Mesendoderm (in vitro differentiated cells): ENCODE measurements around the gene TUBA3E.
"Not testable (repeated sequence)": the region's sequence is repeated elsewhere in the genome, so short reads cannot be mapped to it uniquely, and the experiment has no call there.

Experiments
- DNase-seq: peaks from one replicate; pipeline ENCODE4 v3.0.0; 2013
- H2AK5ac ChIP-seq: 2 replicates; pipeline ENCODE4 v1.6.1; 2013; ENCODE audit warnings: low read length, inconsistent platforms
- H2BK120ac ChIP-seq: 2 replicates; pipeline ENCODE4 v1.6.1; 2013; ENCODE audit warnings: low read depth, mild to moderate bottlenecking, low read length, moderate library complexity, mixed read lengths
- H2BK15ac ChIP-seq: replicated peaks from 2 replicates; pipeline ENCODE4 v1.6.1; 2013; ENCODE audit warnings: low read depth, mild to moderate bottlenecking, moderate library complexity
- H2BK5ac ChIP-seq: 2 replicates; pipeline ENCODE4 v1.6.1; 2013; ENCODE audit warnings: low read length, inconsistent platforms
- H3K18ac ChIP-seq: 2 replicates; pipeline ENCODE4 v1.6.1; 2013; ENCODE audit warnings: mild to moderate bottlenecking, low read length, mixed read lengths
- H3K23ac ChIP-seq: one replicate; pipeline ENCODE4 v1.6.1; 2013; ENCODE audit warnings: low read length
- H3K27ac ChIP-seq: 2 replicates; pipeline ENCODE4 v1.5.1; 2013; ENCODE audit warnings: low read depth, mild to moderate bottlenecking, inconsistent platforms, low read length, moderate library complexity
- H3K27me3 ChIP-seq: 2 replicates; pipeline ENCODE4 v1.6.1; 2013; ENCODE audit warnings: low read length, control low read depth, mild to moderate bottlenecking, inconsistent platforms; ENCODE audit not compliant: insufficient read depth, poor library complexity
- H3K36me3 ChIP-seq: 2 replicates; pipeline ENCODE4 v1.6.1; 2013; ENCODE audit warnings: low read length, inconsistent platforms; ENCODE audit not compliant: control insufficient read depth, insufficient read depth
- H3K4ac ChIP-seq: one replicate; pipeline ENCODE4 v1.6.1; 2013; ENCODE audit warnings: low read depth, mild to moderate bottlenecking, low read length, moderate library complexity
- H3K4me1 ChIP-seq: 2 replicates; pipeline ENCODE4 v1.6.1; 2013; ENCODE audit warnings: low read depth, low read length, inconsistent platforms; ENCODE audit not compliant: control insufficient read depth
- H3K4me2 ChIP-seq: 2 replicates; pipeline ENCODE4 v1.6.1; 2013; ENCODE audit warnings: low read length
- H3K4me3 ChIP-seq: 2 replicates; pipeline ENCODE4 v1.5.1; 2013; ENCODE audit warnings: mild to moderate bottlenecking, low read length
- H3K56ac ChIP-seq: one replicate; pipeline ENCODE4 v1.6.1; 2013; ENCODE audit warnings: low read length
- H3K79me1 ChIP-seq: 2 replicates; pipeline ENCODE4 v1.6.1; 2013; ENCODE audit warnings: low read length, inconsistent platforms
- H3K79me2 ChIP-seq: 2 replicates; pipeline ENCODE4 v1.6.1; 2013; ENCODE audit warnings: mild to moderate bottlenecking, low read length; ENCODE audit not compliant: control insufficient read depth, insufficient read depth
- H3K9ac ChIP-seq: 2 replicates; pipeline ENCODE4 v1.6.1; 2013; ENCODE audit warnings: low read length, inconsistent platforms
- H4K5ac ChIP-seq: one replicate; pipeline ENCODE4 v1.6.1; 2013; ENCODE audit warnings: low read length
- H4K8ac ChIP-seq: one replicate; pipeline ENCODE4 v1.6.1; 2013; ENCODE audit warnings: low read depth, mild to moderate bottlenecking, control low read depth, low read length, moderate library complexity
- WGBS: extraction: QIAGEN DNeasy Blood & Tissue Kit; methylation state at CpG from one replicate; pipeline ENCODE4 v1.1.7; 2013; ENCODE audit warnings: low lambda C conversion rate, missing lambda C conversion rate; ENCODE audit not compliant: insufficient coverage; ENCODE audit errors: extremely low coverage; 5-methylcytosine and 5-hydroxymethylcytosine counted together

TUBA3E gene

DNA sequence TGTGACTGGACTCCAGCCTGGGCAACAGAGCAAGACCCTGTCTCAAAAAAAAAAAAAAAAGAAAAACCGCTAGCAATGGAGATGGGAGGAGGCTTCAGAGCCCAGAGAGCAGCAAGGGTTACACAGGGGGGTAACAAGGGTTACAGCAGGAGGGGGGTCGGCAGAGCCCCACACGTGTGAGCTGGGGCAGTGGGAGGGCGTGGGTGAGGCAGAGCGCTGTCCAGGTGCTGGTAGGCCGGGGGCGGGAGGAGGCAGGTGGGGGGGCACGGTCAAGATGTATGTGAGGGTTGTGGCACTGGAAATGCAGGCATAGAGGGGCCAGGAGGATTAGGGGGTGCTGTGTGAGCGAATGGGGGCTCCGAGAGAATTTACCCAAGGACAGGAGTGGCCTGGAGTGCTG, 12.8 kb downstream of the TUBA3E start:
- H3K9ac ChIP-seq: no peak overlapping the region
- H2AK5ac ChIP-seq: no peak overlapping the region
- H2BK15ac ChIP-seq: no peak overlapping the region
- no peaks in the 10 kb centered on the region for H3K4me1 ChIP-seq
- no peak overlapping the region for H3K23ac ChIP-seq
- H3K27ac ChIP-seq: no peak overlapping the region
- H3K4ac ChIP-seq: no peak overlapping the region
- no peak overlapping the region for H4K5ac ChIP-seq
- H2BK120ac ChIP-seq: no peak overlapping the region
- no peak overlapping the region for H3K18ac ChIP-seq
- no peaks in the 10 kb centered on the region for H3K36me3 ChIP-seq
- H3K4me2 ChIP-seq: no peak overlapping the region
- no peak for DNase-seq
- no peak overlapping the region for H3K56ac ChIP-seq
- WGBS: no CpG with 5 or more reads among the region's 10 CpGs
- no peak overlapping the region for H3K4me3 ChIP-seq
- H3K79me1 ChIP-seq: peaks cover 5% of the 10 kb centered on the region
- no peak overlapping the region for H2BK5ac ChIP-seq
- H3K79me2 ChIP-seq: peaks cover 13% of the 10 kb centered on the region
- H3K27me3 ChIP-seq: no peaks in the 10 kb centered on the region
- H4K8ac ChIP-seq: no peak overlapping the region

GRCh38 chr2:130183512-130184373, 14.5 kb downstream of the TUBA3E start:
- H3K27me3 ChIP-seq: no peaks in the 10 kb centered on the region
- no peak overlapping the region for H3K27ac ChIP-seq
- H3K4me3 ChIP-seq: no peak overlapping the region
- no peak overlapping the region for H3K4ac ChIP-seq
- WGBS: no CpG with 5 or more reads among the region's 26 CpGs
- no peak overlapping the region for H2BK120ac ChIP-seq
- peaks cover 28% of the 10 kb centered on the region for H3K79me2 ChIP-seq
- H3K4me2 ChIP-seq: no peak overlapping the region
- H2BK15ac ChIP-seq: no peak overlapping the region
- no peak overlapping the region for H3K23ac ChIP-seq
- H3K4me1 ChIP-seq: no peaks in the 10 kb centered on the region
- no peak overlapping the region for H2AK5ac ChIP-seq
- H3K18ac ChIP-seq: no peak overlapping the region
- no peak overlapping the region for H4K8ac ChIP-seq
- no peaks in the 10 kb centered on the region for H3K36me3 ChIP-seq
- peak; percentile 73 for DNase-seq
- peak overlapping the region; percentile 25 for H3K9ac ChIP-seq
- no peak overlapping the region for H4K5ac ChIP-seq
- H3K79me1 ChIP-seq: peaks cover 5% of the 10 kb centered on the region
- H3K56ac ChIP-seq: peak overlapping the region; percentile 44
- no peak overlapping the region for H2BK5ac ChIP-seq

- H3K4ac ChIP-seq: peak overlapping the region; percentile 62
- H3K4me1 ChIP-seq, H2BK120ac ChIP-seq, H3K36me3 ChIP-seq, H3K27ac ChIP-seq, H3K27me3 ChIP-seq, H3K18ac ChIP-seq, H3K79me1 ChIP-seq, DNase-seq, H4K5ac ChIP-seq, H2BK15ac ChIP-seq, H2AK5ac ChIP-seq, H2BK5ac ChIP-seq, H4K8ac ChIP-seq, H3K23ac ChIP-seq: not testable (repeated sequence)
- H3K56ac ChIP-seq: peak overlapping the region; percentile 84
- peaks cover 34% of the 10 kb centered on the region for H3K79me2 ChIP-seq
- peak overlapping the region; percentile 80 for H3K9ac ChIP-seq
- WGBS: no CpG with 5 or more reads among the region's 23 CpGs
- peak overlapping the region; percentile 56 for H3K4me2 ChIP-seq
- peak overlapping the region; percentile 27 for H3K4me3 ChIP-seq
These were observed 15.3 kb downstream of the TUBA3E start for GRCh38 chr2:130182826-130183511.

- H4K5ac ChIP-seq, H3K79me1 ChIP-seq, H3K4me1 ChIP-seq, H4K8ac ChIP-seq, H2AK5ac ChIP-seq, H3K27me3 ChIP-seq, H3K36me3 ChIP-seq, H2BK15ac ChIP-seq: not testable (repeated sequence)
- Histone ChIP-seq H3K79me2 (peaks cover 43% of the 10 kb centered on the region), H3K4ac (peak within 1 kb of the TSS; percentile 90), H3K9ac (peak within 1 kb of the TSS; percentile 90), H3K27ac (peak within 1 kb of the TSS; percentile 70), H3K4me2 (peak within 1 kb of the TSS; percentile 74), H2BK5ac (peak within 1 kb of the TSS; percentile 73), H3K4me3 (peak within 1 kb of the TSS; percentile 71), H3K23ac (peak within 1 kb of the TSS; percentile 83), H3K18ac (peak within 1 kb of the TSS; percentile 94), H3K56ac (peak within 1 kb of the TSS; percentile 93), H2BK120ac (peak within 1 kb of the TSS; percentile 69)
- WGBS: no CpG with 5 or more reads among the region's 86 CpGs
- peak; percentile 89 for DNase-seq
These were observed 16.2 kb downstream of the TUBA3E start, which contains the start of gene MZT2B for GRCh38 chr2:130181880-130182682. MZT2B (plus strand) TSS chr2:130182262; CDS start chr2:130182283, 21 bp downstream.

DNA sequence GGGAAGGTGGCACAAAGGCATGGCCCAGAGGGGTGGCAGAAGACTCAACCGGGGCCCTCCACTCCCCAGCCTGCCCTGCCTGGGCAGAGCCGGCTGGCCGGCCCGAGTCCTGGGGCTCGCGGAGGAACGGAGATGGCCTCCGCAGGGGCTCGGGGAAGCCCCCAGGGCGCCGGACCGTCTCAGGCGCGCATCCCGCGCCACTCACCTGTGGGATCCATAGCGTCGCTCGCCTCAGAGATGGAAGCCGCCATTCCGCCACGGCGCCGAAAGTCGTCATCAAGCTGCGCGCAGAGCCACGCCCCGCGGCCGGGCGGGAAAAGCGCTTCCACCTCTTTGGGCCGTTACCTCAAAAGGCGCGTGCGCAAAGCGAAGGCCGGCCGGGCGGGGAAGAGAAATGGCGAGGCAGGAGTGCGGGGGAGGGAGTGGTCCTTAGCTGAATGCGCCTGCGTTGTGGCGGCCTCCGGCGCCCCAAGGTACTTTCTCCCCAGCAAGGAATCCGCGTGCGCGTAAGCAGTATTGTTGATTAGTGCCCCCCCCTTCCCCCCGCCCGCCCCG, 16.8 kb downstream of the TUBA3E start, which contains the start of gene SMPD4:
TSS of gene SMPD4 (minus strand) at position 278 of the 555 bp plus-strand sequence. CDS start 5,010 bp downstream, outside the sequence.
- peak within 1 kb of the TSS; percentile 69 for H2BK120ac ChIP-seq
- no peaks in the 10 kb centered on the region for H3K36me3 ChIP-seq
- H4K5ac ChIP-seq: no peak within 1 kb of the TSS
- H2BK15ac ChIP-seq: no peak within 1 kb of the TSS
- H3K9ac ChIP-seq: peak within 1 kb of the TSS; percentile 90
- no peaks in the 10 kb centered on the region for H3K27me3 ChIP-seq
- peak within 1 kb of the TSS; percentile 90 for H3K4ac ChIP-seq
- peak within 1 kb of the TSS; percentile 94 for H3K18ac ChIP-seq
- H2AK5ac ChIP-seq: no peak within 1 kb of the TSS
- WGBS: no CpG with 5 or more reads among the region's 55 CpGs
- peak within 1 kb of the TSS; percentile 83 for H3K23ac ChIP-seq
- peak within 1 kb of the TSS; percentile 73 for H2BK5ac ChIP-seq
- peak; percentile 97 for DNase-seq
- H3K27ac ChIP-seq: peak within 1 kb of the TSS; percentile 70
- H4K8ac ChIP-seq: no peak within 1 kb of the TSS
- peak within 1 kb of the TSS; percentile 93 for H3K56ac ChIP-seq
- peaks cover 48% of the 10 kb centered on the region for H3K79me2 ChIP-seq
- H3K4me1 ChIP-seq: no peaks in the 10 kb centered on the region
- H3K4me2 ChIP-seq: peak within 1 kb of the TSS; percentile 74
- H3K4me3 ChIP-seq: peak within 1 kb of the TSS; percentile 71
- H3K79me1 ChIP-seq: peaks cover 4% of the 10 kb centered on the region
